ENCODE data around the gene RMDN2.

DNA sequence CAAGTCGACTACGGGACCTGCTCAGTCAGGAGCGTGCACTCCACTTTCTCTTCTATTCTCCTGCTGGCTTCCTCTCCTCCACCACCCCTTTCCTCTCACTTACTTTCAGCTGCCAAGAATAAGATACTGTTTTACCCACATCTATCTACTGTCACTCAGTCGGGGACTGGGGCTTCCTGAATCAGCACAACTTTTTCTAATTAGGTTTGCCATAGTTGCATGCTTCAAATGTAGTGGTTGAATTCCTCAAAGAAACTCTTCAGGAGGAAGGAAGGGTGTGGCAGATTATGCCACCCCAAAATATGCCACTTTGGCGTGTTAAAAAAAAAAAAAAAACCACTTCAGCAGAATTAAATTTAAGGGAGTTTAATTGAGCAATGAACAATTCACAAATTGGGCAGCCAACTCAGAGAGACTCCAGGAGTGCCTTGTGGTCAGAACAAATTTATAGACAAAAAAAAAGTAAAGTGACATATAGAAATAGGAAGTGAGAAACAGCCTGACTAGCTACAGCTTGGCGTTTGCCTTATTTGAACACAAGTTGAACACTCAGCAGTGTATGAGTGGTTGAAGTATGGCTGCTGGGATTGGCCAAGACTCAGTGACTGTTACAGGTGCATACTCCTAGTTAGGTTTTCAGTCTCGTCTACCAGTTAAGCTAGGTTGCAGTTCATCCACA, 32.5 kb upstream of the RMDN2 start:
- TF ChIP-seq, protein P1, sequence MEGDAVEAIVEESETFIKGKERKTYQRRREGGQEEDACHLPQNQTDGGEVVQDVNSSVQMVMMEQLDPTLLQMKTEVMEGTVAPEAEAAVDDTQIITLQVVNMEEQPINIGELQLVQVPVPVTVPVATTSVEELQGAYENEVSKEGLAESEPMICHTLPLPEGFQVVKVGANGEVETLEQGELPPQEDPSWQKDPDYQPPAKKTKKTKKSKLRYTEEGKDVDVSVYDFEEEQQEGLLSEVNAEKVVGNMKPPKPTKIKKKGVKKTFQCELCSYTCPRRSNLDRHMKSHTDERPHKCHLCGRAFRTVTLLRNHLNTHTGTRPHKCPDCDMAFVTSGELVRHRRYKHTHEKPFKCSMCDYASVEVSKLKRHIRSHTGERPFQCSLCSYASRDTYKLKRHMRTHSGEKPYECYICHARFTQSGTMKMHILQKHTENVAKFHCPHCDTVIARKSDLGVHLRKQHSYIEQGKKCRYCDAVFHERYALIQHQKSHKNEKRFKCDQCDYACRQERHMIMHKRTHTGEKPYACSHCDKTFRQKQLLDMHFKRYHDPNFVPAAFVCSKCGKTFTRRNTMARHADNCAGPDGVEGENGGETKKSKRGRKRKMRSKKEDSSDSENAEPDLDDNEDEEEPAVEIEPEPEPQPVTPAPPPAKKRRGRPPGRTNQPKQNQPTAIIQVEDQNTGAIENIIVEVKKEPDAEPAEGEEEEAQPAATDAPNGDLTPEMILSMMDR (IDR thresholded peaks at IDR 0.05) = no peak
- no peak for TF ChIP-seq POLR2A (IDR thresholded peaks at IDR 0.05)
